K562 (cell line): ENCODE results near the gene PLXNA3. TPM values are rescaled to one million over a fixed set of nuclear protein-coding genes. Genes with fewer than 3 reads are reported as not detected.

Experiments
- CREB1 ChIP-seq, 2 experiments: sonication (generic) in 1 of 2; formaldehyde crosslinking in 1 of 2; IDR thresholded peaks; 2 replicates each; pipeline versions ENCODE4 v1.6.1 to v1.8.0; 2012 to 2022; ENCODE audit warnings: inconsistent platforms in 1 of 2, mild to moderate bottlenecking in 1 of 2, missing genetic modification reagents in 1 of 2, moderate library complexity in 1 of 2
- MXI1 ChIP-seq: IDR thresholded peaks from 2 replicates; pipeline ENCODE4 v1.6.1; 2011; ENCODE audit warnings: low read depth, mild to moderate bottlenecking, improper control_type of control experiment, low read length
- RBBP5 ChIP-seq: fragments of 200-600 bp; sonication (generic); IDR thresholded peaks from 2 replicates; pipeline ENCODE4 v1.6.1; 2012; ENCODE audit warnings: borderline replicate concordance, mild to moderate bottlenecking, low read length, control low read depth, inconsistent platforms; ENCODE audit not compliant: insufficient read depth, poor library complexity, severe bottlenecking
- SIN3A ChIP-seq, 2 experiments: fragments of 150-350 bp in 1 of 2; IDR thresholded peaks; 2 replicates each; pipeline ENCODE4 v1.6.1; 2011 to 2016; ENCODE audit warnings: borderline replicate concordance in 2 of 2, low read depth in 2 of 2, low read length in 2 of 2, mild to moderate bottlenecking in 2 of 2, moderate library complexity in 2 of 2; ENCODE audit not compliant: control insufficient read depth in 1 of 2
- polyA plus RNA-seq, 8 experiments: library from polyadenylated mRNA; depleted of rRNA in 4 of 8; stranded (reverse) in 5 of 8; unstranded in 3 of 8; fragments of >200 nt; fragmentation: Nextera tagmentation in 2 of 8; fragmentation: Illumina TruSeq in 1 of 8; extraction: Ambion mirVana in 2 of 8; extraction: Trizol in 1 of 8; gene quantifications; 2 replicates each; pipeline versions ENCODE4 v1.2.1 to v1.2.3, GENCODE V29; 2011 to 2014; ENCODE audit warnings: inconsistent platforms in 1 of 8, missing spikeins in 1 of 8
- total RNA-seq, 7 experiments: library from RNA; depleted of rRNA in 6 of 7; stranded (reverse); fragments of >200 nt in 6 of 7; fragmentation: Illumina TruSeq in 2 of 7; extraction: Trizol in 2 of 7; gene quantifications; 2 replicates each; pipeline versions ENCODE4 v1.2.1 to v1.2.3, GENCODE V29; 2011 to 2021; ENCODE audit warnings: low replicate concordance in 1 of 7
- TF ChIP-seq, protein P1 (sequence below): fragments of 450-650 bp; formaldehyde crosslinking; IDR thresholded peaks from 2 replicates; pipeline ENCODE4 v1.4.0; 2020; ENCODE audit warnings: mild to moderate bottlenecking, moderate library complexity
- TF ChIP-seq, protein P2 (sequence below): IDR thresholded peaks from 2 replicates; pipeline ENCODE4 v1.6.1; 2014; ENCODE audit warnings: antibody characterized with exemption

PLXNA3 gene
- total and polyA plus RNA-seq, 9 of the 15 experiments (the other 6 are each of a cell fraction or from before 2014, with no cell fraction given) = 0.32 to 47.8 (median 7.5) TPM

DNA sequence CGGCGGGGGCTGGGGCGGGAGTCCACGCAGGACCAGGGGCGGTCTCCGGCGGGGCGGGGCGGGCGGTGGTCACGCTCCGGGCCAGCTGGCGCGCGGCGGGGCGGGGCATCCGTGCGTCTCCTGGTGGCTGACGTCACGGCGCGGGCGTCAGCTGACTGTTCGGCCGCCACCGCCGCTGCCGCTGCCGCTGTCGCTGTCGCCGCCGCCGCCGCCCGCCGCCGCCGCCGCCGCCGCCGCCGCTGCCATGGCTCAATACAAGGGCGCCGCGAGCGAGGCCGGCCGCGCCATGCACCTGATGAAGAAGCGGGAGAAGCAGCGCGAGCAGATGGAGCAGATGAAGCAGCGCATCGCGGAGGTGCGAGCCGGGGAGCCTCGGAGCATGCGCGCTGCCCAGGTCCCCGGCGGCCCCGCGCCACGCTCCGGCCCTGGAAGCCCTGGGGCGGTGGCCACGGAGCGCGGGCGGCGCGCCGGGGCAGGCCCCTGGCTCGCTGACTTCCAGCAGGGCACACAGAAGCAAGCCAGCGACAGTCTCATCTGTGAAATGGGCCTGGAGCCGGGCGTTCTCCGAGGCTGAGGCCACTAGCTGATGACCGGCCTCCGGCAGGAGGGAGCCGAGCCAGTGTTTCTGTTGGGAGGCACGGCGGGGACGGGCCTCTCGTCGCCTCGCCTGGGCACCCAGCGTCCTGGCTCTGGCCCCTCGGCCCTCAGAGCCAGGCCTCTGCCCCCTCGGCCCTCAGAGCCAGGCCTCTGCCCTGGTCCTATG is 13.9 kb upstream of the PLXNA3 start, which contains the start of gene FAM50A (continued):
- TF ChIP-seq, protein P1, sequence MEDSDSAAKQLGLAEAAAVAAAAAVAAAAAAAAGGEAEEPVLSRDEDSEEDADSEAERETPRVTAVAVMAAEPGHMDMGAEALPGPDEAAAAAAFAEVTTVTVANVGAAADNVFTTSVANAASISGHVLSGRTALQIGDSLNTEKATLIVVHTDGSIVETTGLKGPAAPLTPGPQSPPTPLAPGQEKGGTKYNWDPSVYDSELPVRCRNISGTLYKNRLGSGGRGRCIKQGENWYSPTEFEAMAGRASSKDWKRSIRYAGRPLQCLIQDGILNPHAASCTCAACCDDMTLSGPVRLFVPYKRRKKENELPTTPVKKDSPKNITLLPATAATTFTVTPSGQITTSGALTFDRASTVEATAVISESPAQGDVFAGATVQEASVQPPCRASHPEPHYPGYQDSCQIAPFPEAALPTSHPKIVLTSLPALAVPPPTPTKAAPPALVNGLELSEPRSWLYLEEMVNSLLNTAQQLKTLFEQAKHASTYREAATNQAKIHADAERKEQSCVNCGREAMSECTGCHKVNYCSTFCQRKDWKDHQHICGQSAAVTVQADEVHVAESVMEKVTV (CRISPR knock-in tag) = no peak
- TF ChIP-seq RBBP5 = peak; percentile 55
- TF ChIP-seq MXI1 = 0 out of 2 replicates have a peak, but pooled peaks have one; percentile 17
- peak; percentile 61 for TF ChIP-seq CREB1 (IDR thresholded peaks at IDR 0.05)
- no peak for TF ChIP-seq CREB1 (CRISPR knock-in tag; IDR thresholded peaks at IDR 0.05)
- TF ChIP-seq, protein P2, sequence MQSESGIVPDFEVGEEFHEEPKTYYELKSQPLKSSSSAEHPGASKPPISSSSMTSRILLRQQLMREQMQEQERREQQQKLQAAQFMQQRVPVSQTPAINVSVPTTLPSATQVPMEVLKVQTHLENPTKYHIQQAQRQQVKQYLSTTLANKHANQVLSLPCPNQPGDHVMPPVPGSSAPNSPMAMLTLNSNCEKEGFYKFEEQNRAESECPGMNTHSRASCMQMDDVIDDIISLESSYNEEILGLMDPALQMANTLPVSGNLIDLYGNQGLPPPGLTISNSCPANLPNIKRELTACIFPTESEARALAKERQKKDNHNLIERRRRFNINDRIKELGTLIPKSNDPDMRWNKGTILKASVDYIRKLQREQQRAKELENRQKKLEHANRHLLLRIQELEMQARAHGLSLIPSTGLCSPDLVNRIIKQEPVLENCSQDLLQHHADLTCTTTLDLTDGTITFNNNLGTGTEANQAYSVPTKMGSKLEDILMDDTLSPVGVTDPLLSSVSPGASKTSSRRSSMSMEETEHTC = peak; percentile 29; the same call in 1 of the 2 replicates
- TF ChIP-seq SIN3A (IDR thresholded peaks at IDR 0.05; ENCODE audit: borderline replicate concordance in 2 of 2, control insufficient read depth in 1 of 2, low read depth in 2 of 2, low read length in 2 of 2) = peak in 1 of 2 experiments; percentile 75; a peak in 1 of 4 replicates
